PC-3 (cell line): Measurements from ENCODE around the gene TMEM117. TPM values are rescaled to one million over a fixed set of nuclear protein-coding genes. Genes with fewer than 3 reads are reported as not detected.
A peak's percentile ranks its signal among the peaks of the same experiment; 100 is the strongest.

ENCODE experiments used
- ATAC-seq: fragments of 200-7000 bp; cut with Tn5 transposase; 2 replicates; pipeline ENCODE4 v1.9.1; 2020; ENCODE audit warnings: mild to moderate bottlenecking, moderate library complexity
- BruUV-seq: library from RNA; stranded (reverse); fragments of 400-500 nt; replicated peaks from 2 replicates; lab custom pipeline; 2021; lab: Mats Ljungman, UMichigan
- CTCF ChIA-PET: fragments of 300-600 bp; sonication (Branson Sonifier 250); formaldehyde crosslinking; loops from one replicate; lab custom pipeline; 2022; ENCODE audit warnings: antibody characterized with exemption; lab: Charles Lee
- POLR2A ChIA-PET: fragments of 300-600 bp; sonication (Branson Sonifier 250); formaldehyde crosslinking; loops from one replicate; lab custom pipeline; 2022; ENCODE audit warnings: antibody characterized with exemption; ENCODE audit not compliant: unreplicated experiment; lab: Charles Lee
- DNase-seq: peaks from one replicate; pipeline ENCODE4 v3.0.0-alpha.2; 2015
- H2AFZ ChIP-seq: fragments of 300-600 bp; sonication (generic); 2 replicates; pipeline ENCODE4 v1.6.0; 2016; ENCODE audit warnings: antibody characterized with exemption, low read length
- H3F3A ChIP-seq: fragments of 300-600 bp; sonication (generic); one replicate; pipeline ENCODE4 v1.6.0; 2017; ENCODE audit warnings: antibody characterized with exemption, low read length, control low read depth, mild to moderate bottlenecking; ENCODE audit not compliant: unreplicated experiment
- H3K27ac ChIP-seq: fragments of 300-600 bp; sonication (generic); 2 replicates; pipeline ENCODE4 v1.5.1; 2016; ENCODE audit warnings: mild to moderate bottlenecking, low read length
- H3K27me3 ChIP-seq: fragments of 300-600 bp; sonication (generic); 2 replicates; pipeline ENCODE4 v1.6.1; 2016; ENCODE audit warnings: low read length, mixed read lengths
- H3K36me3 ChIP-seq: fragments of 300-600 bp; sonication (generic); 2 replicates; pipeline ENCODE4 v1.6.1; 2016; ENCODE audit warnings: low read depth, mixed run types, low read length, mixed read lengths
- H3K4me1 ChIP-seq: fragments of 300-600 bp; sonication (generic); 2 replicates; pipeline ENCODE4 v1.5.1; 2016; ENCODE audit warnings: low read length; ENCODE audit not compliant: insufficient read depth
- H3K4me2 ChIP-seq: fragments of 300-600 bp; sonication (generic); 2 replicates; pipeline ENCODE4 v1.6.0; 2016; ENCODE audit warnings: low read length
- H3K4me3 ChIP-seq: fragments of 300-600 bp; sonication (generic); 2 replicates; pipeline ENCODE4 v1.5.1; 2016; ENCODE audit warnings: mild to moderate bottlenecking, low read length, mixed read lengths
- H3K79me2 ChIP-seq: fragments of 300-600 bp; sonication (generic); 2 replicates; pipeline ENCODE4 v1.6.1; 2017; ENCODE audit warnings: low read length, mixed read lengths
- H3K9ac ChIP-seq: fragments of 300-600 bp; sonication (generic); 2 replicates; pipeline ENCODE4 v1.6.0; 2016; ENCODE audit warnings: mild to moderate bottlenecking, low read length
- H3K9me2 ChIP-seq: fragments of 300-600 bp; sonication (generic); replicated peaks from 2 replicates; pipeline ENCODE4 v1.6.1; 2016; ENCODE audit warnings: mixed run types, low read length, mixed read lengths
- H3K9me3 ChIP-seq: fragments of 300-600 bp; sonication (generic); 2 replicates; pipeline ENCODE4 v1.6.1; 2016; ENCODE audit warnings: low read length, mixed read lengths
- H4K20me1 ChIP-seq: fragments of 300-600 bp; sonication (generic); 2 replicates; pipeline ENCODE4 v1.6.1; 2016; ENCODE audit warnings: low read length, mixed read lengths
- CTCF ChIP-seq: fragments of 300-600 bp; sonication (generic); conservative IDR thresholded peaks from 2 replicates; pipeline ENCODE4 v1.5.1; 2017; ENCODE audit warnings: antibody characterized with exemption, low read depth, mild to moderate bottlenecking, low read length
- EZH2 ChIP-seq: fragments of 300-600 bp; sonication (generic); IDR thresholded peaks from one replicate; pipeline ENCODE4 v1.6.1; 2017; ENCODE audit warnings: antibody characterized with exemption, mild to moderate bottlenecking, low read length; ENCODE audit not compliant: unreplicated experiment
- EZH2phosphoT487 ChIP-seq: fragments of 300-600 bp; sonication (generic); IDR thresholded peaks from 2 replicates; pipeline ENCODE4 v1.6.1; 2018; ENCODE audit warnings: mild to moderate bottlenecking, antibody characterized with exemption, low read length, borderline replicate concordance
- intact Hi-C: fragments of 100-400 bp; cut with micrococcal nuclease; formaldehyde crosslinking; loops from 2 replicates; pipeline ENCODE4 v1.9.0; 2023
- total RNA-seq: library from RNA; depleted of rRNA; stranded (reverse); fragments of >200 nt; gene quantifications from 2 replicates; pipeline ENCODE4 v1.2.3, GENCODE V29; 2014

TMEM117 gene
- total RNA-seq, 1 experiment from 2014 or later = 9.0 TPM

DNA sequence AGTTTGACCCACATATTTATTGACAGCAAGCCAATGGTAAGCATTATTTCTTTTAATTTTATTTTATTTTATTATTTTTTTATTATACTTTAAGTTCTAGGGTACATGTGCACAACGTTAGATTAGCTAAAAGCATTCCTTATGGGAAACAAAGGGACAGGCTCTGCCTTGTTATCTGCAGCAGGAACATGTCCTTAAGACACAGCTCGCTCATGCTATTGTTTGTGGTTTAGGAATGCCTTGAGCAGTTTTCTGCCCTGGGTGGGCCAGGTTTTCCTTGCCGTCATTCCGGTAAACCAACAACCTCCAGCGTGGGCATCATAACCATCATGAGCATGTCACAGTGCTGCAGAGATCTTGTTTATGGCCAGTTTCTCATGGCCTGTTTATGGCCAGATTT lies 370.2 kb downstream of the TMEM117 start:
- no peaks in the 10 kb centered on the region for H3K27me3 ChIP-seq
- H4K20me1 ChIP-seq = no peaks in the 10 kb centered on the region
- ATAC-seq (no peak), DNase-seq (no peak)
- intact Hi-C loops = no loop called here
- H3K4me2 ChIP-seq = no peak overlapping the region
- H3K9me2 ChIP-seq = no peaks in the 10 kb centered on the region
- H3F3A ChIP-seq = no peaks in the 10 kb centered on the region
- H3K36me3 ChIP-seq = no peaks in the 10 kb centered on the region
- TF ChIP-seq CTCF (no peak), EZH2phosphoT487 (no peak), EZH2 (no peak)
- no peaks in the 10 kb centered on the region for H3K4me1 ChIP-seq
- H2AFZ ChIP-seq = no peak overlapping the region
- H3K4me3 ChIP-seq = no peak overlapping the region
- POLR2A ChIA-PET = no interaction called here
- CTCF ChIA-PET = no interaction called here
- no peak overlapping the region for H3K27ac ChIP-seq
- no peak overlapping the region for H3K9ac ChIP-seq
- no peaks in the 10 kb centered on the region for H3K79me2 ChIP-seq
- H3K9me3 ChIP-seq = no peaks in the 10 kb centered on the region
- no TSS peak for BruUV-seq

GRCh38 chr12:44217146-44217883 lies 381.4 kb downstream of the TMEM117 start:
- no peak overlapping the region for H3K4me2 ChIP-seq
- peak; percentile 31 for DNase-seq
- H3F3A ChIP-seq = no peaks in the 10 kb centered on the region
- H4K20me1 ChIP-seq = no peaks in the 10 kb centered on the region
- H2AFZ ChIP-seq = no peak overlapping the region
- 0 out of 2 replicates have a peak, but pooled peaks cover 8% of the 10 kb centered on the region for H3K4me1 ChIP-seq
- no peaks in the 10 kb centered on the region for H3K9me3 ChIP-seq
- POLR2A ChIA-PET = no interaction called here
- no peaks in the 10 kb centered on the region for H3K79me2 ChIP-seq
- peak; percentile 60 for ATAC-seq
- H3K27ac ChIP-seq = no peak overlapping the region
- CTCF ChIA-PET = no interaction called here
- no TSS peak for BruUV-seq
- H3K9me2 ChIP-seq = no peaks in the 10 kb centered on the region
- H3K9ac ChIP-seq = no peak overlapping the region
- no peaks in the 10 kb centered on the region for H3K27me3 ChIP-seq
- no peak for TF ChIP-seq EZH2
- no peak for TF ChIP-seq CTCF
- no peak for TF ChIP-seq EZH2phosphoT487
- intact Hi-C loops = no loop called here
- no peaks in the 10 kb centered on the region for H3K36me3 ChIP-seq
- H3K4me3 ChIP-seq = no peak overlapping the region

DNA sequence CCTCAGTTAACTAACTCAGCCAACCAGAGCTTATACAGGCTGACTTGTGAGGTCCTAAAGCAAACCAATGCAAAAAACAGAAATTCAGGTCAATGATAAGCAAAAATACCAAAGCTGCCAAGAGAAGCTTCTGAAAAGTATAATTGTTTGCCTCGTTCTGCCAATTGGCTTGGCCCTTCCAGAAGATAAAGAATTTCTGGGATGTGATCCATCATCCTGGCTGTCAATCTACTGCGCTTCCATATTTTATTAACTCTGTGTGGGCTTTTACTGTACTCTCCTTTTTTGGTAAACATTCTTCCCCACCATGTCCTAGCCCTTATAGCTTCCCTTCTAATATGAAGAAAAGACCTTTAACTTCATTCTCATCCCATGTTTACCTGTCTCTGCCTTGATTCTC lies 387.9 kb downstream of the TMEM117 start:
- no peaks in the 10 kb centered on the region for H3K27me3 ChIP-seq
- no peak for ATAC-seq
- no peaks in the 10 kb centered on the region for H3F3A ChIP-seq
- ChIA-PET CTCF (no interaction called here), POLR2A (no interaction called here)
- H3K9me2 ChIP-seq = no peaks in the 10 kb centered on the region
- no peak overlapping the region for H3K9ac ChIP-seq
- no peaks in the 10 kb centered on the region for H3K4me1 ChIP-seq
- no peak overlapping the region for H3K4me3 ChIP-seq
- H3K9me3 ChIP-seq = no peaks in the 10 kb centered on the region
- no peak overlapping the region for H3K27ac ChIP-seq
- no peaks in the 10 kb centered on the region for H4K20me1 ChIP-seq
- no peaks in the 10 kb centered on the region for H3K79me2 ChIP-seq
- no peak for DNase-seq
- intact Hi-C loops = no loop called here
- TF ChIP-seq EZH2phosphoT487 (no peak), EZH2 (no peak), CTCF (no peak)
- BruUV-seq = no TSS peak
- H2AFZ ChIP-seq = no peak overlapping the region
- H3K36me3 ChIP-seq = no peaks in the 10 kb centered on the region
- H3K4me2 ChIP-seq = no peak overlapping the region
